ENCODE measurements around the gene COL5A1. TPM values are rescaled to one million over a fixed set of nuclear protein-coding genes. Genes with fewer than 3 reads are reported as not detected.
A peak's percentile ranks its signal among the peaks of the same experiment; 100 is the strongest.
"Not testable (repeated sequence)": the region's sequence is repeated elsewhere in the genome, so short reads cannot be mapped to it uniquely, and the experiment has no call there.

The COL5A1 gene
- total RNA-seq, 1 experiment from 2014 or later, result 5.4 TPM

GRCh38 chr9:134638502-134639090 lies 3.0 kb upstream of the COL5A1 start:
- DNase-seq (ENCODE audit: low read depth), result no peak

- no peak for DNase-seq (ENCODE audit: low read depth)
Measured at GRCh38 chr9:134639994-134640393, 1.6 kb upstream of the COL5A1 start.

GRCh38 chr9:134640506-134641172 lies 964 bp upstream of the COL5A1 start:
- no peak for DNase-seq (ENCODE audit: low read depth)

GRCh38 chr9:134641990-134642384 lies 384 bp downstream of the COL5A1 start:
- no peak for DNase-seq (ENCODE audit: low read depth)

- DNase-seq (ENCODE audit: low read depth), result peak; percentile 76
Measured at GRCh38 chr9:134642385-134643181, 980 bp downstream of the COL5A1 start.

- peak; percentile 40 for DNase-seq (ENCODE audit: low read depth)
Measured at GRCh38 chr9:134643222-134643671, 1.6 kb downstream of the COL5A1 start.

- not testable (repeated sequence) for DNase-seq (ENCODE audit: low read depth)
Measured at GRCh38 chr9:134644401-134644724, 2.8 kb downstream of the COL5A1 start.

GRCh38 chr9:134644725-134645606 lies 3.4 kb downstream of the COL5A1 start:
- DNase-seq (ENCODE audit: low read depth), result peak; percentile 96

- DNase-seq (ENCODE audit: low read depth), result no peak
Measured at GRCh38 chr9:134645607-134646365, 4.2 kb downstream of the COL5A1 start.

- no peak for DNase-seq (ENCODE audit: low read depth)
Measured at GRCh38 chr9:134647359-134648080, 5.9 kb downstream of the COL5A1 start.

GRCh38 chr9:134648701-134649530 lies 7.3 kb downstream of the COL5A1 start:
- DNase-seq (ENCODE audit: low read depth), result peak; percentile 67

GRCh38 chr9:134650431-134651190 lies 9.0 kb downstream of the COL5A1 start:
- no peak for DNase-seq (ENCODE audit: low read depth)

GRCh38 chr9:134651226-134651905 lies 9.8 kb downstream of the COL5A1 start:
- no peak for DNase-seq (ENCODE audit: low read depth)

GRCh38 chr9:134652291-134653225 lies 11.0 kb downstream of the COL5A1 start:
- DNase-seq (ENCODE audit: low read depth), result no peak

GRCh38 chr9:134653259-134654009 lies 11.8 kb downstream of the COL5A1 start:
- DNase-seq (ENCODE audit: low read depth), result no peak

GRCh38 chr9:134655101-134655500 lies 13.5 kb downstream of the COL5A1 start:
- DNase-seq (ENCODE audit: low read depth), result no peak

Data from HT1080 (cell line).